Measurements from ENCODE around the gene DRC3. TPM values are rescaled to one million over a fixed set of nuclear protein-coding genes. Genes with fewer than 3 reads are reported as not detected.

The DRC3 gene
- total and polyA plus RNA-seq, 10 of the 15 experiments (the other 5 are each of a cell fraction or from before 2014, with no cell fraction given) = 0.18 to 2.3 (median 0.60) TPM; not detected in 3

DNA sequence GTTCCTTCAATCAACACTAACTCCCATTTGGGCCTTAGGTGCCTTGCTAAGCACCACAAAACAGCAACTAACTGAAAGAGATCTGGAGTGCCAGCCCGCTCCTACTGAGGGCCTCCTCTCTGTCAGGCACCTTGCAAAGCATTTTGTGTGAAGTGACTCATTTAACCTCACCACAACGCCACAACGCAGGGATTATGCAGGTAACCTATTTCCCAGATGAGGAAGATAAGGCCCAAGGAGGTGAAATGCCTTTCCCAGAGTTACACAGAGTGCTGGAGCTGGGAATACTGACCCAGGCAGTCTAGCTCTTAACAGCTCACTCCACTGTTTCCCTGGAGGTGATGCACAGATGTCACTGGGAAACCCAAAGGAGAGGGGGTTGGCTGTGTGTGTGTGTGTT is 32.8 kb downstream of the DRC3 start:
- RAD21 ChIA-PET (ENCODE audit: unreplicated experiment) = no interaction called here
- no peak for ATAC-seq
- in situ Hi-C loops (cut with MboI) = no loop called here
- TF ChIP-seq SIN3A (IDR thresholded peaks at IDR 0.05; ENCODE audit: low read depth, low read length) = no peak
- no peak for TF ChIP-seq TARDBP (IDR thresholded peaks at IDR 0.05; ENCODE audit: borderline replicate concordance)
- TF ChIP-seq YY1 (IDR thresholded peaks at IDR 0.05; ENCODE audit: low read depth, low read length) = no peak
- no peak for TF ChIP-seq ZBTB40 (IDR thresholded peaks at IDR 0.05; ENCODE audit: borderline replicate concordance)
- TF ChIP-seq SPI1 (IDR thresholded peaks at IDR 0.05; ENCODE audit: borderline replicate concordance, insufficient read depth, low read depth, low read length) = no peak
- no peak for TF ChIP-seq PAX8 (IDR thresholded peaks at IDR 0.05)
- TF ChIP-seq BACH1 (IDR thresholded peaks at IDR 0.05; ENCODE audit: borderline replicate concordance) = no peak
- TF ChIP-seq STAT1 (conservative IDR thresholded peaks at IDR 0.05) = no peak
- TF ChIP-seq MEF2A (IDR thresholded peaks at IDR 0.05; ENCODE audit: insufficient read depth, low read depth, low read length) = no peak
- no peak for TF ChIP-seq RAD21 (IDR thresholded peaks at IDR 0.05; ENCODE audit: insufficient read depth, low read depth, low read length)
- TF ChIP-seq KDM1A (IDR thresholded peaks at IDR 0.05; ENCODE audit: borderline replicate concordance) = no peak
- no peak for TF ChIP-seq SMARCA5 (IDR thresholded peaks at IDR 0.05)
- TF ChIP-seq NR2C1 (IDR thresholded peaks at IDR 0.05) = no peak
- TF ChIP-seq HSF1 (IDR thresholded peaks at IDR 0.05; ENCODE audit: low read depth, low read length) = no peak
- no peak for TF ChIP-seq IRF3 (IDR thresholded peaks at IDR 0.05)
- no peak for TF ChIP-seq PRDM15 (CRISPR knock-in tag; IDR thresholded peaks at IDR 0.05)

More for the DNA sequence above, 32.8 kb downstream of the DRC3 start:
- Histone ChIP-seq H3K9ac (ENCODE audit: control insufficient read depth, insufficient read depth, low read length) (no peak overlapping the region), H3K4me2 (ENCODE audit: control insufficient read depth, insufficient read depth) (no peak overlapping the region), H3K9me3 (replicated peaks; ENCODE audit: control insufficient read depth, insufficient read depth, low read length) (no peaks in the 10 kb centered on the region), H3K27me3 (replicated peaks in 1 of 2; ENCODE audit: control insufficient read depth in 2 of 2, insufficient read depth in 2 of 2, low read length in 1 of 2) (no peaks in the 10 kb centered on the region), H4K20me1 (ENCODE audit: control insufficient read depth, insufficient read depth) (no peaks in the 10 kb centered on the region), H3K36me3 (ENCODE audit: control insufficient read depth in 2 of 2, insufficient read depth in 2 of 2, low read length in 1 of 2) (peaks cover 0 to 3% of the 10 kb centered on the region in 2 experiments; a peak in 1 of 4 replicates), H2AFZ (ENCODE audit: control insufficient read depth, low read depth, low read length) (no peak overlapping the region), H3K27ac (ENCODE audit: control insufficient read depth, insufficient read depth) (no peak overlapping the region), H3K4me1 (ENCODE audit: control insufficient read depth, insufficient read depth, low read length) (no peaks in the 10 kb centered on the region), H3K4me3 (no peak overlapping the region), H3K79me2 (ENCODE audit: control insufficient read depth, insufficient read depth, low read length) (no peaks in the 10 kb centered on the region)
- intact Hi-C loops (cut with micrococcal nuclease; ENCODE audit: unreplicated experiment) = loop anchor here (10.0 kb wide), 1 partner anchor 671 kb away; no protein-coding TSS in a partner anchor
- 74% methylated on average over 3 of the region's 3 CpGs for WGBS (ENCODE audit: insufficient coverage, insufficient replicate concordance, low lambda C conversion rate, missing lambda C conversion rate)
- no peak for DNase-seq (ENCODE audit: low read depth, low spot score)
- CTCF ChIA-PET = interaction anchor here (2.3 kb wide), 1 partner anchor 21 kb away, joined by 6 read pairs; no protein-coding TSS in a partner anchor
- POLR2A ChIA-PET = no interaction called here
- no peak for FAIRE-seq
- SMC1A ChIA-PET (ENCODE audit: uncharacterized antibody, unreplicated experiment) = no interaction called here
- no TSS peak for BruUV-seq (replicated peaks)
